ENCODE results near the gene USP40.

The USP40 gene

GRCh38 chr2:233468741-233469110 lies 97.9 kb downstream of the USP40 start:
- no peak for DNase-seq (ENCODE audit: low read depth)
- TF ChIP-seq MAX (IDR thresholded peaks at IDR 0.05; ENCODE audit: low read depth, low read length) (no peak), MYC (IDR thresholded peaks at IDR 0.05; ENCODE audit: low read depth, low read length) (no peak), POLR2A (IDR thresholded peaks at IDR 0.05; ENCODE audit: extremely low read depth, insufficient read length) (no peak), CTCF (IDR thresholded peaks at IDR 0.05; ENCODE audit: low read depth, low read length) (no peak)

GRCh38 chr2:233468047-233468740 lies 98.4 kb downstream of the USP40 start:
- DNase-seq (ENCODE audit: low read depth) = no peak
- no peak for TF ChIP-seq CTCF (IDR thresholded peaks at IDR 0.05; ENCODE audit: low read depth, low read length)
- no peak for TF ChIP-seq MAX (IDR thresholded peaks at IDR 0.05; ENCODE audit: low read depth, low read length)
- TF ChIP-seq POLR2A (IDR thresholded peaks at IDR 0.05; ENCODE audit: extremely low read depth, insufficient read length) = no peak
- no peak for TF ChIP-seq MYC (IDR thresholded peaks at IDR 0.05; ENCODE audit: low read depth, low read length)
- no peak overlapping the region for H3K4me3 ChIP-seq (ENCODE audit: low read depth, low read length)

More at GRCh38 chr2:233468741-233469110, 97.9 kb downstream of the USP40 start:
- H3K4me3 ChIP-seq (ENCODE audit: low read depth, low read length) = no peak overlapping the region

- DNase-seq (ENCODE audit: low read depth) = no peak
- H3K4me3 ChIP-seq (ENCODE audit: low read depth, low read length) = no peak overlapping the region
- no peak for TF ChIP-seq POLR2A (IDR thresholded peaks at IDR 0.05; ENCODE audit: extremely low read depth, insufficient read length)
- TF ChIP-seq MYC (IDR thresholded peaks at IDR 0.05; ENCODE audit: low read depth, low read length) = no peak
- no peak for TF ChIP-seq MAX (IDR thresholded peaks at IDR 0.05; ENCODE audit: low read depth, low read length)
- no peak for TF ChIP-seq CTCF (IDR thresholded peaks at IDR 0.05; ENCODE audit: low read depth, low read length)
Measured at GRCh38 chr2:233466991-233467603, 99.5 kb downstream of the USP40 start.

GRCh38 chr2:233464531-233465240 lies 101.9 kb downstream of the USP40 start:
- DNase-seq (ENCODE audit: low read depth) = no peak
- no peak for TF ChIP-seq CTCF (IDR thresholded peaks at IDR 0.05; ENCODE audit: low read depth, low read length)
- no peak overlapping the region for H3K4me3 ChIP-seq (ENCODE audit: low read depth, low read length)

GRCh38 chr2:233464056-233464455 lies 102.5 kb downstream of the USP40 start:
- TF ChIP-seq CTCF (IDR thresholded peaks at IDR 0.05; ENCODE audit: low read depth, low read length) = no peak
- TF ChIP-seq POLR2A (IDR thresholded peaks at IDR 0.05; ENCODE audit: extremely low read depth, insufficient read length) = no peak
- no peak for TF ChIP-seq MYC (IDR thresholded peaks at IDR 0.05; ENCODE audit: low read depth, low read length)
- TF ChIP-seq MAX (IDR thresholded peaks at IDR 0.05; ENCODE audit: low read depth, low read length) = no peak
- DNase-seq (ENCODE audit: low read depth) = no peak
- H3K4me3 ChIP-seq (ENCODE audit: low read depth, low read length) = no peak overlapping the region

Measured in NB4 (cell line).